PC-3 (cell line): ENCODE measurements around the gene HSPB6.

Experiments used
- CTCF ChIP-seq: fragments of 300-600 bp; sonication (generic); conservative IDR thresholded peaks from 2 replicates; pipeline ENCODE4 v1.5.1; 2017; ENCODE audit warnings: antibody characterized with exemption, low read depth, mild to moderate bottlenecking, low read length
- EZH2phosphoT487 ChIP-seq: fragments of 300-600 bp; sonication (generic); IDR thresholded peaks from 2 replicates; pipeline ENCODE4 v1.6.1; 2018; ENCODE audit warnings: mild to moderate bottlenecking, antibody characterized with exemption, low read length, borderline replicate concordance

GRCh38 chr19:35731779-35732405 is 24.9 kb downstream of the HSPB6 start:
- TF ChIP-seq CTCF (no peak), EZH2phosphoT487 (no peak)
